Lower leg skin (tissue), 3 donors: ENCODE data around the gene DTL.

ENCODE experiments used
- CTCF ChIP-seq, 3 donors: fragments of 450-650 bp; IDR thresholded peaks; one replicate each; pipeline ENCODE4 v1.5.1; 2016; ENCODE audit warnings: antibody characterized with exemption in 3 of 3, mild to moderate bottlenecking in 3 of 3, moderate library complexity in 2 of 3
- POLR2A ChIP-seq, 2 donors: fragments of 450-650 bp; IDR thresholded peaks; one replicate each; pipeline ENCODE4 v1.6.1; 2016 to 2017; ENCODE audit warnings: antibody characterized with exemption in 2 of 2, mild to moderate bottlenecking in 1 of 2, moderate library complexity in 1 of 2

- peak in 1 of 3 donors; percentile 96 for TF ChIP-seq CTCF (IDR thresholded peaks at IDR 0.05)
- no peak for TF ChIP-seq POLR2A (IDR thresholded peaks at IDR 0.05)
Observed at GRCh38 chr1:212035123-212035834, at the start of gene DTL, which contains the start of gene INTS7.
